22Rv1 (cell line): ENCODE data around the gene GABRG3.

Experiments
- CTCF ChIP-seq: fragments of 450-650 bp; IDR thresholded peaks from 2 replicates; pipeline ENCODE4 v1.5.1; 2017; ENCODE audit warnings: mild to moderate bottlenecking
- ZFX ChIP-seq: fragments of 450-650 bp; IDR thresholded peaks from 2 replicates; pipeline ENCODE4 v1.6.1; 2017; ENCODE audit warnings: antibody characterized with exemption, borderline replicate concordance

GRCh38 chr15:27396521-27396920 is 425.5 kb downstream of the GABRG3 start:
- TF ChIP-seq CTCF = no peak
- TF ChIP-seq ZFX = no peak
